ENCODE data around the gene ZNF436. TPM values are rescaled to one million over a fixed set of nuclear protein-coding genes. Genes with fewer than 3 reads are reported as not detected.

ZNF436 gene
- total and polyA plus RNA-seq, 9 of the 15 experiments (the other 6 are each of a cell fraction or from before 2014, with no cell fraction given), result 2.1 to 11.3 (median 6.8) TPM

- TF ChIP-seq ZBTB33 (CRISPR knock-in tag; IDR thresholded peaks at IDR 0.05) (peak; percentile 76), ZNF347 (CRISPR knock-in tag; IDR thresholded peaks at IDR 0.05; ENCODE audit: low read depth) (no peak), RBM17 (IDR thresholded peaks at IDR 0.05; ENCODE audit: borderline replicate concordance, low read depth, low read length) (no peak), MEIS2 (IDR thresholded peaks at IDR 0.05; ENCODE audit: partially characterized antibody) (no peak), PYGO2 (tag; IDR thresholded peaks at IDR 0.05) (no peak), ATF2 (CRISPR knock-in tag; IDR thresholded peaks at IDR 0.05) (no peak), POLR2AphosphoS5 (IDR thresholded peaks at IDR 0.05; ENCODE audit: control insufficient read depth, insufficient read depth, low read depth, low read length) (no peak), FOXK1 (CRISPR knock-in tag; IDR thresholded peaks at IDR 0.05; ENCODE audit: borderline replicate concordance) (peak; percentile 53; the same call in 1 of the 2 replicates), GMEB1 (CRISPR knock-in tag; IDR thresholded peaks at IDR 0.05) (no peak), BCOR (IDR thresholded peaks at IDR 0.05) (0 out of 2 replicates have a peak, but pooled peaks have one; percentile 1), ZNF778 (CRISPR knock-in tag; IDR thresholded peaks at IDR 0.05) (no peak), CCNT2 (IDR thresholded peaks at IDR 0.05; ENCODE audit: borderline replicate concordance, extremely low read depth, insufficient read length, low read depth, low read length) (no peak), STAT5B (CRISPR knock-in tag; IDR thresholded peaks at IDR 0.05) (no peak), KLF1 (tag; IDR thresholded peaks at IDR 0.05) (no peak), OTX1 (CRISPR knock-in tag; IDR thresholded peaks at IDR 0.05) (no peak)
These were observed 24.1 kb upstream of the ZNF436 start (continued) for GRCh38 chr1:23393706-23394105.
